Raji (cell line): Measurements from ENCODE around the gene DMC1.

Experiments used
- POLR2A ChIP-seq: IDR thresholded peaks from 2 replicates; pipeline ENCODE4 v1.6.1; 2011; ENCODE audit warnings: low read depth, low read length, control low read depth; ENCODE audit not compliant: insufficient read depth

DMC1 gene

GRCh38 chr22:38510416-38510970 lies 59.5 kb downstream of the DMC1 start:
- TF ChIP-seq POLR2A, result no peak

- peak; percentile 73 for TF ChIP-seq POLR2A
Observed at GRCh38 chr22:38506118-38506962, 63.6 kb downstream of the DMC1 start, which contains the start of gene DDX17. TSS of gene DDX17 (minus strand) at chr22:38506311.

- TF ChIP-seq POLR2A, result no peak
Observed at GRCh38 chr22:38505541-38506117, 64.4 kb downstream of the DMC1 start.

GRCh38 chr22:38504731-38505540 lies 65.0 kb downstream of the DMC1 start:
- no peak for TF ChIP-seq POLR2A

- TF ChIP-seq POLR2A, result no peak
Observed at GRCh38 chr22:38503021-38503420, 67.0 kb downstream of the DMC1 start.

- TF ChIP-seq POLR2A, result no peak
Observed at GRCh38 chr22:38501797-38502672, 67.9 kb downstream of the DMC1 start.

GRCh38 chr22:38497869-38498268 lies 72.1 kb downstream of the DMC1 start:
- TF ChIP-seq POLR2A, result no peak

- TF ChIP-seq POLR2A, result no peak
Observed at GRCh38 chr22:38494939-38495338, 75.0 kb downstream of the DMC1 start.

- TF ChIP-seq POLR2A, result no peak
Observed at GRCh38 chr22:38494498-38494897, 75.5 kb downstream of the DMC1 start.

- no peak for TF ChIP-seq POLR2A
Observed at GRCh38 chr22:38491707-38492348, 78.2 kb downstream of the DMC1 start.

- TF ChIP-seq POLR2A, result no peak
Observed at GRCh38 chr22:38490915-38491314, 79.1 kb downstream of the DMC1 start.

GRCh38 chr22:38490475-38490874 lies 79.5 kb downstream of the DMC1 start:
- TF ChIP-seq POLR2A, result no peak

- no peak for TF ChIP-seq POLR2A
Observed at GRCh38 chr22:38489561-38490145, 80.3 kb downstream of the DMC1 start.
